Esophagus muscularis mucosa (tissue), 4 donors: ENCODE data around the gene TBCD. TPM values are rescaled to one million over a fixed set of nuclear protein-coding genes. Genes with fewer than 3 reads are reported as not detected.
A peak's percentile ranks its signal among the peaks of the same experiment; 100 is the strongest.

Source experiments
- DNase-seq: peaks from one replicate; pipeline ENCODE4 v3.0.0-alpha.2; 2017; ENCODE audit errors: extremely low spot score
- H3K27ac ChIP-seq, 4 donors: fragments of 200-600 bp; sonication (generic); replicated peaks in 1 of 4; 1 replicate in 3 of 4; 2 replicates in 1 of 4; pipeline ENCODE4 v1.5.1; 2016 to 2019; ENCODE audit warnings: mild to moderate bottlenecking in 1 of 4
- H3K27me3 ChIP-seq, 4 donors: fragments of 200-600 bp; sonication (generic); one replicate each; pipeline versions ENCODE4 v1.5.1 to v1.6.0; 2016 to 2019
- H3K36me3 ChIP-seq, 4 donors: fragments of 200-600 bp; sonication (generic); one replicate each; pipeline ENCODE4 v1.5.1; 2016 to 2019
- H3K4me1 ChIP-seq, 4 donors: fragments of 200-600 bp; sonication (generic); one replicate each; pipeline ENCODE4 v1.5.1; 2016 to 2019
- H3K4me3 ChIP-seq, 4 donors: fragments of 200-600 bp; sonication (generic); 1 replicate in 2 of 4; 2 replicates in 2 of 4; pipeline ENCODE4 v1.5.1; 2016 to 2019; ENCODE audit warnings: mild to moderate bottlenecking in 4 of 4, moderate library complexity in 1 of 4
- H3K9me3 ChIP-seq, 4 donors: fragments of 200-600 bp; sonication (generic); 1 replicate in 3 of 4; 2 replicates in 1 of 4; pipeline ENCODE4 v1.5.1; 2016 to 2019
- CTCF ChIP-seq, 3 experiments: fragments of 200-600 bp in 2 of 3; fragments of 450-650 bp in 1 of 3; sonication (generic) in 2 of 3; IDR thresholded peaks; one replicate each; pipeline ENCODE4 v1.5.1; 2017 to 2019; ENCODE audit warnings: antibody characterized with exemption in 3 of 3, mild to moderate bottlenecking in 2 of 3, moderate library complexity in 1 of 3
- EP300 ChIP-seq: sonication (generic); formaldehyde crosslinking; IDR thresholded peaks from one replicate; pipeline ENCODE4 v1.6.1; 2017; ENCODE audit warnings: antibody characterized with exemption
- POLR2A ChIP-seq: fragments of 450-650 bp; IDR thresholded peaks from one replicate; pipeline ENCODE4 v1.6.1; 2017; ENCODE audit warnings: antibody characterized with exemption, moderate library complexity, mild to moderate bottlenecking, low read depth
- POLR2AphosphoS5 ChIP-seq, 2 donors: sonication (generic); formaldehyde crosslinking; IDR thresholded peaks; one replicate each; pipeline ENCODE4 v1.6.1; 2017; ENCODE audit warnings: antibody characterized with exemption in 2 of 2
- WGBS: methylation state at CpG from one replicate; pipeline ENCODE4 v1.1.5; 2018; 5-methylcytosine and 5-hydroxymethylcytosine counted together
- intact Hi-C: fragments of 100-400 bp; cut with DNase I; formaldehyde crosslinking; loops from one replicate; pipeline ENCODE4 v1.15.1; 2023
- total RNA-seq, 4 donors: library from RNA; depleted of rRNA; stranded (reverse); fragments of >200 nt; gene quantifications; one replicate each; pipeline versions ENCODE4 v1.1.0 to v1.2.1, GENCODE V29; 2016

The TBCD gene
- total RNA-seq, 4 donors from 2014 or later, result 38.1 to 56.7 (median 53.6) TPM

GRCh38 chr17:82732118-82732743, 19.6 kb upstream of the TBCD start:
- TF ChIP-seq POLR2A (no peak), POLR2AphosphoS5 (IDR thresholded peaks at IDR 0.05) (no peak), EP300 (no peak), CTCF (IDR thresholded peaks at IDR 0.05) (no peak)
- no peak for DNase-seq
- no peak overlapping the region for H3K4me3 ChIP-seq

GRCh38 chr17:82734987-82735866, 16.6 kb upstream of the TBCD start, which contains the start of gene FN3K:
Gene FN3K (plus strand): TSS chr17:82735615. CDS start chr17:82735637, 22 bp downstream.
- Histone ChIP-seq H3K27me3 (no peaks in the 10 kb centered on the region), H3K4me1 (peaks cover 10 to 35% (median 30%) of the 10 kb centered on the region in 4 donors), H3K4me3 (peak within 1 kb of the TSS; percentile 78 to 94 (median 87)), H3K9me3 (peaks cover 0 to 5% (median 0%) of the 10 kb centered on the region in 4 donors), H3K36me3 (peaks cover 9 to 40% (median 23%) of the 10 kb centered on the region in 4 donors), H3K27ac (peak within 1 kb of the TSS; percentile 87 to 91 (median 88))
- DNase-seq, result no peak
- TF ChIP-seq CTCF (IDR thresholded peaks at IDR 0.05) (no peak), POLR2A (no peak), EP300 (peak; percentile 78), POLR2AphosphoS5 (IDR thresholded peaks at IDR 0.05) (peak; percentile 73)
- 10% methylated on average over 23 of the region's 101 CpGs for WGBS
- intact Hi-C loops, result no loop called here

More at GRCh38 chr17:82732118-82732743, 19.6 kb upstream of the TBCD start:
- intact Hi-C loops, result no loop called here
- WGBS, result 93% methylated on average over 12 of the region's 13 CpGs
- H3K27ac ChIP-seq, result no peak overlapping the region
- H3K36me3 ChIP-seq, result peaks cover 5 to 42% (median 29%) of the 10 kb centered on the region in 4 donors
- H3K27me3 ChIP-seq, result no peaks in the 10 kb centered on the region
- H3K4me1 ChIP-seq, result peaks cover 10 to 26% (median 24%) of the 10 kb centered on the region in 4 donors
- H3K9me3 ChIP-seq, result peaks cover 0 to 5% (median 0%) of the 10 kb centered on the region in 4 donors

- intact Hi-C loops, result no loop called here
- 76% methylated on average over 11 of the region's 18 CpGs for WGBS
- peak overlapping the region; percentile 87 to 91 (median 88) for H3K27ac ChIP-seq
Observed at GRCh38 chr17:82736511-82737185, 15.2 kb upstream of the TBCD start.

More at GRCh38 chr17:82736511-82737185, 15.2 kb upstream of the TBCD start:
- Histone ChIP-seq H3K4me3 (peak overlapping the region; percentile 12 to 94 (median 84)), H3K4me1 (peaks cover 10 to 35% (median 30%) of the 10 kb centered on the region in 4 donors), H3K27me3 (no peaks in the 10 kb centered on the region), H3K9me3 (peaks cover 0 to 14% (median 2%) of the 10 kb centered on the region in 4 donors), H3K36me3 (peaks cover 23 to 44% (median 34%) of the 10 kb centered on the region in 4 donors)
- no peak for DNase-seq
- TF ChIP-seq EP300 (no peak), POLR2AphosphoS5 (IDR thresholded peaks at IDR 0.05) (no peak), POLR2A (no peak), CTCF (IDR thresholded peaks at IDR 0.05) (no peak)
